Measurements from ENCODE around the gene IFTAP. TPM values are rescaled to one million over a fixed set of nuclear protein-coding genes. Genes with fewer than 3 reads are reported as not detected.
A peak's percentile ranks its signal among the peaks of the same experiment; 100 is the strongest.
"Not testable (repeated sequence)": the region's sequence is repeated elsewhere in the genome, so short reads cannot be mapped to it uniquely, and the experiment has no call there.

Gene IFTAP
- total RNA-seq, 1 experiment from 2014 or later: 4.1 TPM

DNA sequence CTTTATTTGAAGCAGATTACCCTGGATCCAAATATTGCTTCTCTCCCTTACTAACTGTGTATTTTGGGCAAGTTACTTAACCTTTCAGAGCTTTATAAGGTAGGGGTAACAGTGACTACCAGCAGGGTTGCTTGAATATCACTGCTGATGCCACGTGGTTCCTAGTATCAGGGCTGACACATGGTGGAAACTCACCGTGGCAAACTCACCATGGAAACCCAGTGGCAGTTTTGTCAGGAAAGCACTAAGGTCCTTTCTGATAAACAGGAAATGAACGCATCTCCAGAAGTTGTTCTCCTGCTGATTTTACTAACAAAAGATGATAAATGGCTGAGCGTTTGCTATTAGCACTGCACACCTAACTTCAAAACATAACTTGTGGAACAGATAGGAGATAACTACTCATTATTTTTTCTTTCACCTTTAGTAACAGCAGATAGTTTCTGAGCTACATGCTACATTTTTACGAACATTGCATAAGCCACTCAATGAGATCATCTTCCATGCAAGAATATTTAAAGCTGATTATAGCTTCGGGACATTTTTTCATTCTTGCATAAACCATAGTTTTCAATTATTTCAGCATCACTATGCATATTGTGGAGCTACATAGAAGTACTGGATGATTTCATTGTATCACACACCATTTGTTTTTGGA lies 63.4 kb downstream of the IFTAP start:
- Mint-ChIP-seq H3K27me3 (ENCODE audit: low read depth) (peaks cover 8% of the 10 kb centered on the region; the same call in 1 of the 2 replicates), H3K36me3 (peaks cover 48% of the 10 kb centered on the region), H3K9me3 (peaks cover 80% of the 10 kb centered on the region), H3K27ac (no peak overlapping the region), H3K4me1 (no peaks in the 10 kb centered on the region), H3K4me3 (no peak overlapping the region)
- DNase-seq (ENCODE audit: low spot score) (no peak), ATAC-seq (no peak)
- ChIA-PET CTCF (no interaction called here), POLR2A (no interaction called here)
- no peak for TF ChIP-seq ZNF396 (CRISPR knock-in tag; IDR thresholded peaks at IDR 0.05; ENCODE audit: borderline replicate concordance)
- TF ChIP-seq MXD4 (CRISPR knock-in tag; IDR thresholded peaks at IDR 0.05; ENCODE audit: borderline replicate concordance): no peak

DNA sequence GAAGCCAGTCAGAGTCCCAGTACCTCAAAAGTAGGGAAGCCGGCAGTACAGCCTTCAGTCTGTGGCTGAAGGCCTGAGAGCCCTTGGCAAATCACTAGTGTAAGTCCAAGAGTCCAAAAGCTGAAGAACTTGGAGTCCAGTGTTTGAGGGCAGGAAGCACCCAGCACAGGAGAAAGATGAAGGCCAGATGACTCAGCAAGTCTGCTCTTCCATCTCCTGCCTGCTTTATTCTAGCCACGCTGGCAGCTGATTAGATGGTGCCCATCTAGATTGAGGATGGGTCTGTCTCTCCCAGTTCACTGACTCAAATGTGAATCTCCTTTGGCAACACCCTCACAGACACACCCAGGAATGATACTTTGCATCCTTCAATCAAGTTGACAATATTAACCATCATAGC lies 67.1 kb downstream of the IFTAP start:
- H3K4me1 Mint-ChIP-seq; H3K27ac Mint-ChIP-seq; H3K4me3 Mint-ChIP-seq; DNase-seq (ENCODE audit: low spot score); CTCF ChIA-PET; H3K27me3 Mint-ChIP-seq (ENCODE audit: low read depth); ATAC-seq; POLR2A ChIA-PET: not testable (repeated sequence)
- H3K36me3 Mint-ChIP-seq: peaks cover 62% of the 10 kb centered on the region
- peaks cover 88% of the 10 kb centered on the region for H3K9me3 Mint-ChIP-seq

DNA sequence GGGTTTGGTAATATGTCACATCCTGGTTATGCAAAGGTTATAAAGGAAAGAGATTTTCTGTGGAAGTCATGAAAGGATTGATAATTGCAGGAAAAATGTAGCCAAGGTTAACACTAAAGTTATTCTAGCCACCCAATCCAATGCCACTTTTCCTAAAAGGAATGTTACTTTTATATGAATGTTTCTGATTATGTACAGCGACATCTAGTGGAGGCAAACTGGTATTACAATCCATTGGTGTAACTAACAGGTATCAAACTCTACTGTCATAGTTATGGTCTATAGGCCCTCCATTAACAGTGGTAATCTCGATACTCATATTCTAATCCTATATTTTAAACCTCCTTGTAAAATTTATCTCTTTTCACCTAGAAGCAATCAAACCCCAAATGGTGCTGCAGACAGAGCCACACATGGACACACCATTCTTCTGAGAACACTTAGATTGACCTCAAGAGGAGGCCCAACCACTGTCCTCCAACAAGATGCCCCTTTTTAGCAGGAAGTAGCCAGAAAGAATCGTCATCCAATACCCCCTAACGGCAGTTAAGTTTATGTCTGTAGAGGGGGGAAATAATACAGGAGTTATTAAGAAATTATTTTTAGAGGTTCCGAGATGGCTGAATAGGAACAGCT lies 78.6 kb downstream of the IFTAP start:
- POLR2A ChIA-PET: no interaction called here
- Mint-ChIP-seq H3K4me3 (no peak overlapping the region), H3K9me3 (peaks cover 84% of the 10 kb centered on the region), H3K27ac (no peak overlapping the region), H3K4me1 (no peaks in the 10 kb centered on the region), H3K27me3 (ENCODE audit: low read depth) (peaks cover 13% of the 10 kb centered on the region; the same call in 1 of the 2 replicates), H3K36me3 (peaks cover 69% of the 10 kb centered on the region)
- no peak for ATAC-seq
- no peak for TF ChIP-seq GRHL2 (CRISPR knock-in tag; IDR thresholded peaks at IDR 0.05; ENCODE audit: insufficient replicate concordance, severe bottlenecking)
- TF ChIP-seq, protein P1, sequence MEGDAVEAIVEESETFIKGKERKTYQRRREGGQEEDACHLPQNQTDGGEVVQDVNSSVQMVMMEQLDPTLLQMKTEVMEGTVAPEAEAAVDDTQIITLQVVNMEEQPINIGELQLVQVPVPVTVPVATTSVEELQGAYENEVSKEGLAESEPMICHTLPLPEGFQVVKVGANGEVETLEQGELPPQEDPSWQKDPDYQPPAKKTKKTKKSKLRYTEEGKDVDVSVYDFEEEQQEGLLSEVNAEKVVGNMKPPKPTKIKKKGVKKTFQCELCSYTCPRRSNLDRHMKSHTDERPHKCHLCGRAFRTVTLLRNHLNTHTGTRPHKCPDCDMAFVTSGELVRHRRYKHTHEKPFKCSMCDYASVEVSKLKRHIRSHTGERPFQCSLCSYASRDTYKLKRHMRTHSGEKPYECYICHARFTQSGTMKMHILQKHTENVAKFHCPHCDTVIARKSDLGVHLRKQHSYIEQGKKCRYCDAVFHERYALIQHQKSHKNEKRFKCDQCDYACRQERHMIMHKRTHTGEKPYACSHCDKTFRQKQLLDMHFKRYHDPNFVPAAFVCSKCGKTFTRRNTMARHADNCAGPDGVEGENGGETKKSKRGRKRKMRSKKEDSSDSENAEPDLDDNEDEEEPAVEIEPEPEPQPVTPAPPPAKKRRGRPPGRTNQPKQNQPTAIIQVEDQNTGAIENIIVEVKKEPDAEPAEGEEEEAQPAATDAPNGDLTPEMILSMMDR (IDR thresholded peaks at IDR 0.05): peak; percentile 74
- CTCF ChIA-PET: no interaction called here
- DNase-seq (ENCODE audit: low spot score): no peak

DNA sequence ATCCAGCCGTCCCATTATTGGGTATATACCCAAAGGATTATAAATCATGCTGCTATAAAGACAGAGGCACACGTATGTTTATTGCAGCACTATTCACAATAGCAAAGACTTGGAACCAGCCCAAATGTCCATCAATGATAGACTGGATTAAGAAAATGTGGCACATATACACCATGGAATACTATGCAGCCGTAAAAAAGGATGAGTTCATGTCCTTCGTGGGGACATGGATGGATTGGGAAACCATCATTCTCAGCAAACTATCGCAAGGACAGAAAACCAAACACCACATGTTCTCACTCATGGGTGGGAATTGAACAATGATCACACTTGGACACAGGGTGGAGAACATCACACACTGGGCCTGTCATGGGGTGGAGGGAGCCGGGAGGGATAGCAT lies 85.2 kb downstream of the IFTAP start:
- ATAC-seq; CTCF ChIA-PET; DNase-seq (ENCODE audit: low spot score): not testable (repeated sequence)

DNA sequence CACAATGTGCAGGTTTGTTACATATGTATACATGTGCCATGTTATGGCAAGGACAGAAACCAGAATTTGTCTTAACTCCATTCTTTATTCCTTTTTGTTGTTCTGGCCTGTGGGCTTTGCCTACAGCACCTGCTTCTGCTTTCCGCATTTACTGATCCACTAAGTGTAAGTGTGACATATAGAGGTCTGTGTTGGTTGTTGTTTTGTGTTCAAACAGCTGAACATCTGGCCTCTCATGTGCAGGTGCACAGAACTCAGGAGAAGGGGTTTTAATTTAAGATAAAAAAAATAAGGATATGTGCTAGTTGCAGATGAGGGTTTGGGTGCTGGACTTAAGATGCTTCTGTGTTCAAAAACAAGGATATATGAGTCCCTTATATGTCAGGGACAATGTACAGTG lies 89.5 kb downstream of the IFTAP start:
- no peak overlapping the region for H3K4me3 Mint-ChIP-seq
- CTCF ChIA-PET: no interaction called here
- TF ChIP-seq ESRRA (CRISPR knock-in tag; IDR thresholded peaks at IDR 0.05; ENCODE audit: borderline replicate concordance): no peak
- TF ChIP-seq, protein P2, sequence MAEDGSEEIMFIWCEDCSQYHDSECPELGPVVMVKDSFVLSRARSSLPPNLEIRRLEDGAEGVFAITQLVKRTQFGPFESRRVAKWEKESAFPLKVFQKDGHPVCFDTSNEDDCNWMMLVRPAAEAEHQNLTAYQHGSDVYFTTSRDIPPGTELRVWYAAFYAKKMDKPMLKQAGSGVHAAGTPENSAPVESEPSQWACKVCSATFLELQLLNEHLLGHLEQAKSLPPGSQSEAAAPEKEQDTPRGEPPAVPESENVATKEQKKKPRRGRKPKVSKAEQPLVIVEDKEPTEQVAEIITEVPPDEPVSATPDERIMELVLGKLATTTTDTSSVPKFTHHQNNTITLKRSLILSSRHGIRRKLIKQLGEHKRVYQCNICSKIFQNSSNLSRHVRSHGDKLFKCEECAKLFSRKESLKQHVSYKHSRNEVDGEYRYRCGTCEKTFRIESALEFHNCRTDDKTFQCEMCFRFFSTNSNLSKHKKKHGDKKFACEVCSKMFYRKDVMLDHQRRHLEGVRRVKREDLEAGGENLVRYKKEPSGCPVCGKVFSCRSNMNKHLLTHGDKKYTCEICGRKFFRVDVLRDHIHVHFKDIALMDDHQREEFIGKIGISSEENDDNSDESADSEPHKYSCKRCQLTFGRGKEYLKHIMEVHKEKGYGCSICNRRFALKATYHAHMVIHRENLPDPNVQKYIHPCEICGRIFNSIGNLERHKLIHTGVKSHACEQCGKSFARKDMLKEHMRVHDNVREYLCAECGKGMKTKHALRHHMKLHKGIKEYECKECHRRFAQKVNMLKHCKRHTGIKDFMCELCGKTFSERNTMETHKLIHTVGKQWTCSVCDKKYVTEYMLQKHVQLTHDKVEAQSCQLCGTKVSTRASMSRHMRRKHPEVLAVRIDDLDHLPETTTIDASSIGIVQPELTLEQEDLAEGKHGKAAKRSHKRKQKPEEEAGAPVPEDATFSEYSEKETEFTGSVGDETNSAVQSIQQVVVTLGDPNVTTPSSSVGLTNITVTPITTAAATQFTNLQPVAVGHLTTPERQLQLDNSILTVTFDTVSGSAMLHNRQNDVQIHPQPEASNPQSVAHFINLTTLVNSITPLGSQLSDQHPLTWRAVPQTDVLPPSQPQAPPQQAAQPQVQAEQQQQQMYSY (CRISPR knock-in tag; IDR thresholded peaks at IDR 0.05): no peak
- TF ChIP-seq TP53 (CRISPR knock-in tag; IDR thresholded peaks at IDR 0.05): no peak
- TF ChIP-seq ZNF317 (CRISPR knock-in tag; IDR thresholded peaks at IDR 0.05; ENCODE audit: borderline replicate concordance, low read depth): no peak
- TF ChIP-seq ATF1 (CRISPR knock-in tag; IDR thresholded peaks at IDR 0.05): no peak
- no peak for TF ChIP-seq ETV6 (CRISPR knock-in tag; IDR thresholded peaks at IDR 0.05)
- TF ChIP-seq, protein P3, sequence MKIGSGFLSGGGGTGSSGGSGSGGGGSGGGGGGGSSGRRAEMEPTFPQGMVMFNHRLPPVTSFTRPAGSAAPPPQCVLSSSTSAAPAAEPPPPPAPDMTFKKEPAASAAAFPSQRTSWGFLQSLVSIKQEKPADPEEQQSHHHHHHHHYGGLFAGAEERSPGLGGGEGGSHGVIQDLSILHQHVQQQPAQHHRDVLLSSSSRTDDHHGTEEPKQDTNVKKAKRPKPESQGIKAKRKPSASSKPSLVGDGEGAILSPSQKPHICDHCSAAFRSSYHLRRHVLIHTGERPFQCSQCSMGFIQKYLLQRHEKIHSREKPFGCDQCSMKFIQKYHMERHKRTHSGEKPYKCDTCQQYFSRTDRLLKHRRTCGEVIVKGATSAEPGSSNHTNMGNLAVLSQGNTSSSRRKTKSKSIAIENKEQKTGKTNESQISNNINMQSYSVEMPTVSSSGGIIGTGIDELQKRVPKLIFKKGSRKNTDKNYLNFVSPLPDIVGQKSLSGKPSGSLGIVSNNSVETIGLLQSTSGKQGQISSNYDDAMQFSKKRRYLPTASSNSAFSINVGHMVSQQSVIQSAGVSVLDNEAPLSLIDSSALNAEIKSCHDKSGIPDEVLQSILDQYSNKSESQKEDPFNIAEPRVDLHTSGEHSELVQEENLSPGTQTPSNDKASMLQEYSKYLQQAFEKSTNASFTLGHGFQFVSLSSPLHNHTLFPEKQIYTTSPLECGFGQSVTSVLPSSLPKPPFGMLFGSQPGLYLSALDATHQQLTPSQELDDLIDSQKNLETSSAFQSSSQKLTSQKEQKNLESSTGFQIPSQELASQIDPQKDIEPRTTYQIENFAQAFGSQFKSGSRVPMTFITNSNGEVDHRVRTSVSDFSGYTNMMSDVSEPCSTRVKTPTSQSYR (CRISPR knock-in tag; IDR thresholded peaks at IDR 0.05): no peak
- no peak for TF ChIP-seq NR3C1 (CRISPR knock-in tag; conservative IDR thresholded peaks at IDR 0.05; ENCODE audit: low read depth)
- TF ChIP-seq, protein P4, sequence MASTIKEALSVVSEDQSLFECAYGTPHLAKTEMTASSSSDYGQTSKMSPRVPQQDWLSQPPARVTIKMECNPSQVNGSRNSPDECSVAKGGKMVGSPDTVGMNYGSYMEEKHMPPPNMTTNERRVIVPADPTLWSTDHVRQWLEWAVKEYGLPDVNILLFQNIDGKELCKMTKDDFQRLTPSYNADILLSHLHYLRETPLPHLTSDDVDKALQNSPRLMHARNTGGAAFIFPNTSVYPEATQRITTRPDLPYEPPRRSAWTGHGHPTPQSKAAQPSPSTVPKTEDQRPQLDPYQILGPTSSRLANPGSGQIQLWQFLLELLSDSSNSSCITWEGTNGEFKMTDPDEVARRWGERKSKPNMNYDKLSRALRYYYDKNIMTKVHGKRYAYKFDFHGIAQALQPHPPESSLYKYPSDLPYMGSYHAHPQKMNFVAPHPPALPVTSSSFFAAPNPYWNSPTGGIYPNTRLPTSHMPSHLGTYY (CRISPR knock-in tag; IDR thresholded peaks at IDR 0.05): no peak

More for the DNA sequence above, 85.2 kb downstream of the IFTAP start:
- Mint-ChIP-seq H3K36me3 (peaks cover 74% of the 10 kb centered on the region), H3K9me3 (peaks cover 75% of the 10 kb centered on the region)
- POLR2A ChIA-PET; H3K27me3 Mint-ChIP-seq (ENCODE audit: low read depth); H3K27ac Mint-ChIP-seq; H3K4me1 Mint-ChIP-seq; H3K4me3 Mint-ChIP-seq: not testable (repeated sequence)

More for the DNA sequence above, 89.5 kb downstream of the IFTAP start:
- Mint-ChIP-seq H3K4me1 (no peaks in the 10 kb centered on the region), H3K36me3 (peaks cover 72% of the 10 kb centered on the region), H3K27me3 (ENCODE audit: low read depth) (peaks cover 18% of the 10 kb centered on the region), H3K27ac (no peak overlapping the region), H3K9me3 (peaks cover 74% of the 10 kb centered on the region)
- ATAC-seq (no peak), DNase-seq (ENCODE audit: low spot score) (no peak)
- POLR2A ChIA-PET: no interaction called here
